ENCODE results near the gene SYCP2.

DNA sequence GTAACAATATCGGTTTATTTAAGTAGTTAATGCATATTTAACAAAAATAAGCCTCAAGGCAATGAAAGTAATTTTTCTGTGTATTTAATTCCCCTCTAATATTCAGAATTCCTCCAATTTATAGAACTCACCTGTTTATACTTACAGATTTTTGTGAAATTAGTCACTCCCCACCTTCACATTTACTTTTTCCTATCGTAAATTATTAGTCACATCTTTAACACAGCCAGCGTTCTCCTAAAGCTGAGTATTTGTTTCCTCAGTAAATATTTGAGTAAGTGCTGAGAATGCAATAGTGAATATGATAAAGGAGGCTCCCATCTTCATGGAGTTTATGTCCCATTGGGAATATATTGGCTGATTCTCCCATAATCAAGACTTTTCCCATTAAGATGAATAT lies 88.0 kb downstream of the SYCP2 start:
- TF ChIP-seq, protein P1, sequence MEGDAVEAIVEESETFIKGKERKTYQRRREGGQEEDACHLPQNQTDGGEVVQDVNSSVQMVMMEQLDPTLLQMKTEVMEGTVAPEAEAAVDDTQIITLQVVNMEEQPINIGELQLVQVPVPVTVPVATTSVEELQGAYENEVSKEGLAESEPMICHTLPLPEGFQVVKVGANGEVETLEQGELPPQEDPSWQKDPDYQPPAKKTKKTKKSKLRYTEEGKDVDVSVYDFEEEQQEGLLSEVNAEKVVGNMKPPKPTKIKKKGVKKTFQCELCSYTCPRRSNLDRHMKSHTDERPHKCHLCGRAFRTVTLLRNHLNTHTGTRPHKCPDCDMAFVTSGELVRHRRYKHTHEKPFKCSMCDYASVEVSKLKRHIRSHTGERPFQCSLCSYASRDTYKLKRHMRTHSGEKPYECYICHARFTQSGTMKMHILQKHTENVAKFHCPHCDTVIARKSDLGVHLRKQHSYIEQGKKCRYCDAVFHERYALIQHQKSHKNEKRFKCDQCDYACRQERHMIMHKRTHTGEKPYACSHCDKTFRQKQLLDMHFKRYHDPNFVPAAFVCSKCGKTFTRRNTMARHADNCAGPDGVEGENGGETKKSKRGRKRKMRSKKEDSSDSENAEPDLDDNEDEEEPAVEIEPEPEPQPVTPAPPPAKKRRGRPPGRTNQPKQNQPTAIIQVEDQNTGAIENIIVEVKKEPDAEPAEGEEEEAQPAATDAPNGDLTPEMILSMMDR (IDR thresholded peaks at IDR 0.05): no peak
- TF ChIP-seq POLR2A (IDR thresholded peaks at IDR 0.05): no peak

Measured in heart left ventricle (tissue), 13 donors.